Endothelial cell of umbilical vein (primary cell): ENCODE measurements around the gene INSM2. TPM values are rescaled to one million over a fixed set of nuclear protein-coding genes. Genes with fewer than 3 reads are reported as not detected.

Experiments used
- BruUV-seq: library from RNA; stranded (reverse); fragments of 400-500 nt; replicated peaks from 2 replicates; lab custom pipeline; 2021; lab: Mats Ljungman, UMichigan
- CTCF ChIA-PET: fragments of 300-600, 350-600 bp; sonication (Branson Sonifier 250); formaldehyde crosslinking; loops from one replicate; lab custom pipeline; 2021; ENCODE audit warnings: antibody characterized with exemption, inconsistent platforms; lab: Charles Lee
- POLR2A ChIA-PET: fragments of 300-600, 350-600 bp; sonication (Branson Sonifier 250); formaldehyde crosslinking; loops from one replicate; lab custom pipeline; 2021; ENCODE audit warnings: antibody characterized with exemption, inconsistent platforms; lab: Charles Lee
- DNase-seq: peaks from one replicate; pipeline ENCODE4 v3.0.0-alpha.2; 2011; ENCODE audit warnings: low read depth, low spot score
- FAIRE-seq: peaks from 2 replicates; lab custom pipeline; 2011; peaks lifted over from hg19 to GRCh38; lab: Jason Lieb, UNC
- H2AFZ ChIP-seq: 2 replicates; pipeline ENCODE4 v1.6.0; 2012; ENCODE audit warnings: low read depth, low read length, control low read depth, inconsistent platforms
- H3K27ac ChIP-seq: 2 replicates; pipeline ENCODE4 v1.5.1; 2011; ENCODE audit warnings: low read depth, mild to moderate bottlenecking, control low read depth, low read length, moderate library complexity; ENCODE audit not compliant: insufficient read depth
- H3K27me3 ChIP-seq, 2 experiments: 2 replicates each; pipeline versions ENCODE4 v1.6.0 to v1.6.1; 2011; ENCODE audit warnings: low read length in 2 of 2, mixed read lengths in 1 of 2; ENCODE audit not compliant: control insufficient read depth in 2 of 2, insufficient read depth in 2 of 2
- H3K36me3 ChIP-seq, 2 experiments: 2 replicates in 1 of 2; 3 replicates in 1 of 2; pipeline ENCODE4 v1.5.1; 2011; ENCODE audit warnings: low read length in 2 of 2, mild to moderate bottlenecking in 1 of 2, moderate library complexity in 1 of 2; ENCODE audit not compliant: control insufficient read depth in 2 of 2, insufficient read depth in 2 of 2; ENCODE audit errors: extremely low read depth in 1 of 2
- H3K4me1 ChIP-seq: 3 replicates; pipeline ENCODE4 v1.5.1; 2011; ENCODE audit warnings: mild to moderate bottlenecking, low read length; ENCODE audit not compliant: control insufficient read depth, insufficient read depth; ENCODE audit errors: extremely low read depth
- H3K4me2 ChIP-seq: 2 replicates; pipeline ENCODE4 v1.6.1; 2011; ENCODE audit warnings: low read length, control low read depth, mixed read lengths; ENCODE audit not compliant: insufficient read depth
- H3K4me3 ChIP-seq, 3 experiments: fragments of 200-600 bp in 1 of 3; sonication (generic), shearing (Covaris generic) in 1 of 3; replicated peaks in 1 of 3; 2 replicates each; pipeline ENCODE4 v1.5.1; 2011 to 2016; ENCODE audit warnings: control low read depth in 3 of 3, low read length in 3 of 3, mild to moderate bottlenecking in 2 of 3, inconsistent platforms in 1 of 3, low read depth in 1 of 3, moderate library complexity in 1 of 3; ENCODE audit not compliant: insufficient read depth in 1 of 3
- H3K79me2 ChIP-seq: 2 replicates; pipeline ENCODE4 v1.6.0; 2012; ENCODE audit warnings: low read length, inconsistent platforms; ENCODE audit not compliant: control insufficient read depth, insufficient read depth
- H3K9ac ChIP-seq: replicated peaks from 2 replicates; pipeline ENCODE3; 2011; ENCODE audit warnings: low read length, control low read depth; ENCODE audit not compliant: insufficient read depth; ENCODE audit errors: extremely low read depth
- H3K9me1 ChIP-seq: replicated peaks from 3 replicates; pipeline ENCODE4 v1.6.0; 2011; ENCODE audit warnings: mild to moderate bottlenecking, low read length; ENCODE audit not compliant: control insufficient read depth, insufficient read depth; ENCODE audit errors: extremely low read depth
- H3K9me3 ChIP-seq: replicated peaks from 2 replicates; pipeline ENCODE4 v1.5.1; 2012; ENCODE audit warnings: low read length, inconsistent platforms; ENCODE audit not compliant: control insufficient read depth, insufficient read depth
- H4K20me1 ChIP-seq: replicated peaks from 2 replicates; pipeline ENCODE3; 2011; ENCODE audit warnings: mild to moderate bottlenecking, low read length; ENCODE audit not compliant: control insufficient read depth, insufficient read depth; ENCODE audit errors: extremely low read depth
- CTCF ChIP-seq, 2 donors: IDR thresholded peaks; 1 replicate in 1 of 2; 2 replicates in 1 of 2; pipeline ENCODE4 v1.5.1; 2011; ENCODE audit warnings: low read length in 2 of 2, mild to moderate bottlenecking in 2 of 2, moderate library complexity in 2 of 2, control low read depth in 1 of 2, inconsistent platforms in 1 of 2, low read depth in 1 of 2; ENCODE audit not compliant: insufficient read depth in 1 of 2; ENCODE audit errors: extremely low read depth in 1 of 2
- EZH2 ChIP-seq: IDR thresholded peaks from 2 replicates; pipeline ENCODE4 v1.6.1; 2012; ENCODE audit warnings: borderline replicate concordance, low read depth, mild to moderate bottlenecking, moderate library complexity, low read length, inconsistent platforms; ENCODE audit not compliant: severe bottlenecking
- FOS ChIP-seq: IDR thresholded peaks from 2 replicates; pipeline ENCODE4 v1.6.1; 2011; ENCODE audit warnings: mild to moderate bottlenecking, low read length, moderate library complexity, borderline replicate concordance; ENCODE audit not compliant: insufficient read depth
- GATA2 ChIP-seq: IDR thresholded peaks from 2 replicates; pipeline ENCODE4 v1.7.0; 2011; ENCODE audit warnings: low read depth, mild to moderate bottlenecking, moderate library complexity, mixed read lengths, low read length; ENCODE audit not compliant: insufficient read length, insufficient read depth
- JUN ChIP-seq: IDR thresholded peaks from 2 replicates; pipeline ENCODE4 v1.6.1; 2011; ENCODE audit warnings: borderline replicate concordance, low read depth; ENCODE audit not compliant: insufficient read length, insufficient read depth
- MAX ChIP-seq: IDR thresholded peaks from 2 replicates; pipeline ENCODE4 v1.6.1; 2011; ENCODE audit not compliant: insufficient read depth, insufficient read length
- MYC ChIP-seq: IDR thresholded peaks from one replicate; pipeline ENCODE4 v1.6.1; 2011; ENCODE audit warnings: mild to moderate bottlenecking, low read depth, low read length
- POLR2A ChIP-seq: IDR thresholded peaks from 2 replicates; pipeline ENCODE4 v1.6.1; 2012; ENCODE audit warnings: low read depth, mild to moderate bottlenecking, control low read depth, low read length
- POLR2AphosphoS5 ChIP-seq: IDR thresholded peaks from 2 replicates; pipeline ENCODE4 v1.6.1; 2012; ENCODE audit warnings: low read depth, mild to moderate bottlenecking, control low read depth, low read length, moderate library complexity; ENCODE audit not compliant: insufficient read depth
- dilution Hi-C: fragments of 300-500 bp; cut with MboI; formaldehyde crosslinking; loops from one replicate; pipeline ENCODE4 v1.15.0; 2019; ENCODE audit warnings: low sequenced_read_pairs; ENCODE audit not compliant: extremely low pct_ligation_motif_present
- intact Hi-C: fragments of 100-400 bp; cut with micrococcal nuclease; formaldehyde crosslinking; loops from one replicate; pipeline ENCODE4 v1.10.0; 2022
- polyA plus RNA-seq, 4 experiments: library from polyadenylated mRNA; depleted of rRNA in 3 of 4; stranded (reverse) in 3 of 4; unstranded in 1 of 4; fragments of >200 nt; gene quantifications; 2 replicates each; pipeline versions ENCODE4 v1.2.1 to v1.2.3, GENCODE V29; 2011 to 2012; ENCODE audit warnings: missing spikeins in 1 of 4
- total RNA-seq: library from RNA; stranded (reverse); gene quantifications from 2 replicates; pipeline ENCODE4 v1.2.3, GENCODE V29; 2021

The INSM2 gene
- total and polyA plus RNA-seq, 2 donors (not counting 3 experiments of a cell fraction or from before 2014, with no cell fraction given): not detected

- Histone ChIP-seq H3K4me1 (peaks cover 3% of the 10 kb centered on the region), H3K4me3 (no peak overlapping the region), H3K36me3 (no peaks in the 10 kb centered on the region), H3K4me2 (peak overlapping the region; percentile 31), H3K79me2 (no peaks in the 10 kb centered on the region), H3K27ac (no peak overlapping the region), H3K27me3 (no peaks in the 10 kb centered on the region), H2AFZ (no peak overlapping the region), H3K9ac (no peak overlapping the region), H4K20me1 (no peaks in the 10 kb centered on the region), H3K9me1 (no peaks in the 10 kb centered on the region), H3K9me3 (no peaks in the 10 kb centered on the region)
- dilution Hi-C loops (no loop called here), intact Hi-C loops (no loop called here)
- CTCF ChIA-PET: no interaction called here
- DNase-seq (no peak), FAIRE-seq (no peak)
- POLR2A ChIA-PET: no interaction called here
- BruUV-seq: no TSS peak
- TF ChIP-seq CTCF (IDR thresholded peaks at IDR 0.05; ENCODE audit: extremely low read depth in 1 of 2, insufficient read depth in 1 of 2, low read depth in 1 of 2, low read length in 2 of 2) (no peak), FOS (no peak), MYC (no peak), GATA2 (no peak), MAX (no peak), POLR2AphosphoS5 (no peak), JUN (no peak), POLR2A (no peak), EZH2 (no peak)
These were observed 19.8 kb downstream of the INSM2 start for GRCh38 chr14:35553808-35554207.
